HG02852 (cell line): ENCODE data around the gene TMEM208.

ENCODE experiments used
- ATAC-seq: cut with Tn5 transposase; IDR thresholded peaks from one replicate; pipeline ENCODE4 v1.9.1; 2021; ENCODE audit warnings: mild to moderate bottlenecking, moderate library complexity; ENCODE audit not compliant: unreplicated experiment

Gene TMEM208

DNA sequence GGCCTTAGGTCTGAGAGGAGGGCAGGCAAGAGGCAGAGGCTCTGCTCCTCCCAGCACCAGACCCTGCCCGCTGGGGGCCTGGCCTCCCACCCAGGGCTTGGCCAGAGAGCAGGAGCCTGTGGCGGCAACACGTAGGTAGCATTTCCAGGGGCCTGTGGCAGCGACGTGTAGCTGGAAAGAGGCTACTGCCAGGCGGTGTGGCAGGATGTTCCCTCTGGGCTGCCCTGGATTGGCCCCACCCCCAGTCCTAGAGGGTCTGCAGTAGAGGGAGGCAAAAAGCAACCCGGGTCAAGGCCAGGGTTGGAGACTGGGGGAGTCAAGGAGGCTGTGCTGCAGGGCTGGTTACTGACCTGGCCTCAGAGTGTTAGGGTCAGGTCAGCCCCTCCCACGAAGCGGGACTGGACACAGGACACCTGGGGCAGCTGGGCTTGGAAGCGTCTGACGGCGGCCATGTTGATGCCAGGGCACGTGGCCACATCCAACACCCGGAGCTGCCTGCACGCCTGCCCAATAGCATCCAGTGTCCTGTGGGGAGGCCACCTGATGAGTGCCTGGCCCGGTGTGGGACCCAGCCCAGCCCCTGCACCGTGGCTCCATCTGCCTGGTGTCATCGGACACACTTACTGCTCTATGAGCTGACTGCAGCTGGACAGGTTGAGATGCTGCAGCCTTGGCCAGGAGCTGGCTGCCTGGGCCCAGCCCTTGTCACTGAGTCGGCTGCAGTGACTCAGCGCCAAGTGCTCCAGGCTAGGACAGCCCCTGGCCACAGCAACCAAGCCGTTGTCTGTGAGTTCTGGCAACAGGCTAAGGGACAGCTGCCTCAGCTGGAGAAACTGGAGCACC lies 19.5 kb upstream of the TMEM208 start:
- ATAC-seq, result no peak

DNA sequence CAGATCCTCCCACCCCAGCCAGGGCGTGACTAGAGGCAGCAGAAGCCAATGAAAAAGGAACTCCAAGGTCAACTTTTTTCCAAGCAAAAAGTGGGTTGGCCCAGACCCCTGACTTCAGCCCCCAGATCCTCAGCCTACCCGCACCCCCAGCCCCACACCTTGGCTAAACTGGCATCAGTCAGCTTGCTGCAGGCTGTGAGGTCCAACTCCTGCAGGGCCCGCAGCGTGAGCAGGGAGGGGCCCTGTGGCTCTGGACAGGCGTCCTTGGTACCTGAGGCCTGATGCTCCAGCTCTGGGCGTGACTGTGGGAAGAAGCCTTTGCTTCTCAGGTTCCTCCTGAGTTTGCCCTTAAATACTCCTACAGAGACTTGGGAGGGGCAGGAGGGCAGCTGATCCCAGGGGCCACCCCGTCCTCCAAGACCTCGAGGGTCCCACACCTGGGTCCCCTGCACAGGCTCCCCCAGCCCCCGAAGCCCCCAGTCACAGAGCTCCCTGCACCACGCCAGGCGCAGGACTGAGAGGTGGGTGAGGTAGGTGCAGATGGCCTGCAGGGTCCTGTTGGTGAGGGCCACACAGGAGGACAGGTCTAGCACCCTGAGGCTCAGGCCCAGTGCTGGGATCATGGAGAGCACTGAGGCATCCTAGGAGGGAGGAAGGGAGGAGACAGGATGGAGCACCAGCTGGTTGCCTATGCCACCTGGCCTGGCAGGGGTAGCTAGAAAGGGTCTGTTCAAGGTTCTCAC lies 18.6 kb upstream of the TMEM208 start:
- no peak for ATAC-seq

DNA sequence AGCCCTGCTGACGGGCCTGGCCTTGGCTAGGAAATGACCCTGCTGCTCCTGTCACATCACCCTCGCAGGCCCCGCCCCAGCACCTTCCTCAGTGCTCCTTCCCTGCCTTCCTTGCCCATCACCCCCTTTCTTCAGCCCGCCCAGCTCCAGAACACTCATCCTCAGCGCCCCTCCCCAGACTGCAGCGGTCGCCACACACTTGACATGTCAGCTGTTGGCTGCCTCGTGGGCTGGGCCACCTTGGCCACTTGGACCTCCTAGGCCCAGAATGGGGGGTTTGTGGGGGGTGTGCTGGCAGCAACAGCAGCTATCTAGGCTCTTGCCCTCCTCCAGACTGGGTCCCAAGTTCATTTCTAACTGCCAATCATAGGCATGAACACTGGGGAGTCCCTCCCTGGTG lies 17.4 kb upstream of the TMEM208 start:
- ATAC-seq, result no peak

DNA sequence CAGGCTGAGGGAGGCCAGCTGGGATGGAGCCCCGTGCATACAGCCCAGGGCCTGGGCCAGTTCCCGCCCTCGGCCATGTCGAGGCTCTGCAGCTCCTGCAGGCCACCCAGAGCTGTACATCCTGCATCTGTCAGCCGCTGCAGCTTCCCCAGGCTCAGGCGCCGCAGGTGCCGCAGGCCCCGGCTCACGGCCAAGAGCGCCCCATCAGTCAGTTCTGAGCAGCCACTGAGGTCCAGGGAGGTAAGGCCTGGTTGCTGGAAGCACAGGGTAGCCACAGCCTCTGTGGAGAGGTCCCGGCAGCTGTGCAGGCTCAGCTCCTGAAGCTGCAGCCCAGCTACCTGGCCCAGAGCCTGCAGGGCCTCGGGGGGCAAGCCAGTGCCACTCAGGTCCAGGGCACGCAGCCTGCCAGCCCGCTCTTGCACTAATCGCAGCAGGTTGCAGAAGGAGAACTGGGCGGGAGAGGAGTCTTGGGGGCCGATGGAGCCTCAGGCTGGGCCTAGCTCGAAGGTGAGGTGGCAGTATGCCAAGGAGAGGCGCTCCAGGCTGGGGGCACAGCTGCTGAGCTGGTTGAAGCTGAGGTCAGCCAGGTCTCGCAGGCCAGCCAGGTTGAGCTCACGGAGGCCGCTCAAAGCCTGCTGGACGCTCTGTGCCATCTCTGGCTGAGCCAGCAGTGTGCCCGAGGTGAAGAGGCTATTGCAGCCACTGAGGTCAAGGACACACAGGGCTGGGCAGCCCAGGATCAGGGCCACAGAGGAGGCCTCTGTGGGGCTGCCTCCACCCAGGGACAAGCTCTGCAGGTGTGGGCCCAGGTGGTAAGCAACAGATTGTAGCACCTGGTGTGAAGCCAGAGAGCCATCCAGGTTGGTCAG lies 16.6 kb upstream of the TMEM208 start:
- no peak for ATAC-seq

DNA sequence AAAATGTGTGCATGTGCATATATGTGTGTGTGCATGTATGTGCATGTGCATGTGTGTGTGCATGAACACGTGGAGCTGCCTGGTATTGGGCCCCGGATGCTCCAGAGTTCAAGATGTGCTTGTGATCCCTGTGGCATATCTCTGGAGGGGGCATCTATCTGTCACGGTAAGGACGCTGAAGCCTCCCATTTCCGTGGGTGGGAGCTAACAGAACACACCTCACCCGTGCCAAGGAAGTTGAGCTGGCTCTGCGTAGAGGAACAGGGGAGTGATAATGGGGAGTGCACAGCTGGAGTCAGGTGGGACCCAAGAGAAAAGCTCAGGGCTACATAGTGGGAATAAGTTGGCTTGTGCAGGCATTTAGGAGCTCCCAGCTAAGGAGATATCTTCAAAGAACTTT lies 15.3 kb upstream of the TMEM208 start:
- no peak for ATAC-seq

DNA sequence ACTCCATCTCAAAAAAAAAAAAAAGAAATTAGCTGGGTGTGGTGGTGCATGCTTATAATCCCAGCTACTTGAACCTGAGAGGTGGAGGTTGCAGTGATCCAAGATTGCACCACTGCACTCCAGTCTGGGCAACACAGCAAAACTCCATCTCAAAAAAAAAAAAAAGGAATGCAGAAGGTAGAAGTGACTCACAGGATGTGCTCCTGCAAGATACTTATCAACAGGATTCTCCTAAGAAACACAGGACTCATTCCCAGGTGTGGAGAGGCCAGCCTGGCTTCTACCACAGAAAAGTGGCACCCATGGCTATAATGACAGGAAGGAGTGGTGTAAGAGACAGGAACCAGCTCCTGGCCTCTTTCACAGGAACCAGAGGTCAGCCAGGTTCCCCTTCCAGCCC lies 14.2 kb upstream of the TMEM208 start:
- ATAC-seq, result no peak

DNA sequence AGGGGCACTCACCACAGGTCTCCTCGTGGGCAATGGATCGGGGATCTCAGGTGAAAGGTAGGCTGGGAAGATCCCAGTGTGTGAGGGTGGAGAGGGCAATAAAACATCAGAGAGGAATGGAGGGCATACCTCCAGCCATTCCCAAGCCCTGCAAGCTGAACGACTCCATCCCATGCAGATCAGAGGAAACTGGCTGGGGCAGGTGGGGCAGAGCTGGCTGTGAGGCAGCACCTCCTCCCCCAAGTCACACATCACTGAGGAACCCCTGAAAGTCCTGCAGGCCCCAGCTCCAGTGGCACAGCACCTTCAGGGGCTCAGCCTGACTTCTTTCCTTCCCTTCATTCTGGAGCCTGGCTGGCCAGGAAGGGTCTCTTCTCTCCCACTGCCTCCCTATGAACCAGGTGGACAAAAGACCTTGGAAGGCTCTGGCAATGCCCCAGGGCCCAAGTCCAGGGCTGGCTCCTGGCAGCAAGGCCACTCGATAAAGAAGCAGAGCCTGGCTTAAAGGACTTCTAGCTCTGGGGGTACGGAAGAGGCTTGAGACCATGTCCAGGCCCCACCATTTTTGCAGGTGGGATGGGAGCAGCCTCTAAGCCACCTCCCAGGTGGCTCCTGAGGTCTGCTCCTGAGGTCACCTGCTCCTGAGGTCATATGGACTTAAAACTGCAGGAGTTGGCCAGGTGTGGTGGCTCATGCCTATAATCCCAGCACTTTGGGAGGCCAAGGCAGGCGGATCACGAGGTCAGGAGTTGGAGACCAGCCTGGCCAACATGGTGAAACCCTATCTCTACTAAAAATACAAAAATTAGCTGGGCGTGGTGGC lies 13.5 kb upstream of the TMEM208 start:
- no peak for ATAC-seq

DNA sequence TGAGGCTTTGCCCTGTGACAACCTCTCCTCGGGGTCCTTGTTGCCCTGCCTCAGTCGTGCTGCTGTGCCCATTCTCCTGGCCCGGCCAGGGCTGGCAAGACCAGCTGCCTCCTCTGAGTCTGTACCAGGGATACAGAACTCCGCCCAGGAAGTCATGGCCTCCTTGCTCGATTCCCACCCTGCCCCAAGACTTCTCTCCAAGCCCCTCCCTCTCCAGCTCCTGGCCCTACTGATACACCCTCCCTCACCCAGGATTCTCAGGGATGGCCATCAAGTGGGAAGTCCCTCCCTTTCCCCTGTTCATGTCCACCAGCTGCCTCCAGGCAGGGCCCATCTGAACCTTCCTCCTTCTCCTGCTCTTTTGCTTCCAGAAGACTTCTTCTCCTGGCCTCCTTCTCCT lies 11.2 kb upstream of the TMEM208 start:
- no peak for ATAC-seq

DNA sequence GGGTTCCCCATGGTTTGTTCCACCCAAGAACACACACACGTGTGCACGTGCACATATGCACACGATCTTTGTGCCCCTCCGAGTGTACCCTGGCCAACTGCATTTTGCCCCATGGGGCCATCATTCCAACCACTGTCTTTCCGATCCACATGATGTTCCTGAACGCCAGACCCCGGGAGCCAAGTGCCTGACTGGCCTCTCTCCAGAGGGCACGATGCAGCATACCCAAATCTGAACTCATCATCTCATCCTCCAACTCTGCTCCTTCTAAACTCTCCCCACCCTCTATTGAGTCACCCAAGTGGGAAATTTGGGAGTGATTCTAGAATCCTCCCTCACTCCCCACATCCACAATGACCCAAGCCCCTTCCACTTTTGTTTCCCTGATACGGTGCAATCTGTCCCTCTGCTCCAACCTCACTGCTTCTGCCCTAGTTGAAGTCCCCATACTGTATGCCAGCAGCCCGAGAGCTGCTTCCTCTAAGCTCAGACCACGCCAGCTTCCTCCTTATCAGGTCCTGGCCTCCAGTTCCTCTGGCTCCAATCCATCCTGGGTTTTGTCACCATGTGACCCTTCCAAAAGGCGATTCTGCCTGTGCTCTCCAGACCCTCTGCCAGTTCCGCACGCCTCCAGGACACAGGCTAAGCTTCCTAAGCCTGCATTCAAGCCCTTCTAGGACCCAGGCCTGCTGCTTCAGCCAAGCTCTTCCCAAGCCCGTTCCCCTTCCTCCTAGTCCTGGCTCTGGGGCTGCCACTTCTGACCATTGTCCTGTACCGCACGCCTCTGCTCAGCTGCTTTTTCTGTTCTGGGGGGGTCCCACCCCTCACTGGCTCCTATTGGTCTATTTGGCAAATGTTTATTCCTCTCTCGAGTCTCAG lies 10.1 kb upstream of the TMEM208 start:
- no peak for ATAC-seq

DNA sequence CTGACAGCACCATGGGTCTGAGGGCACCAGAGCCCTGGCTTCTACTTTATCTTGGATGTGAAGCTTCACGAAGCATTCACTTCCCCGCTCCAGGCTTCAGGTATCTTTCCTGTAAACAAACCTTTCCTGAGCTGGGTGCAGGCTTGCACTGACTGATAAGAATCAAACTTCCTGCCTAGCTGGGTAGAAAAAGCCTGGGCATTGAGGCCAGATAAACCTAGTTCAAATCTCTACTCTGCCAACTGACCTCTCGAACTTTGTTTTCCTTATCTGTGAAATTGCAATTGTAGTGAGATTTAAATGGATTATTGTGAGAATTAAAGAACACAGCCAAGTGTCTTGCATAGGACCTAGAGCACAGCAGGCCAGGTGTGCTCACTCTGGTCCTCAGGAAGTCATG lies 2.9 kb upstream of the TMEM208 start:
- ATAC-seq, result no peak

DNA sequence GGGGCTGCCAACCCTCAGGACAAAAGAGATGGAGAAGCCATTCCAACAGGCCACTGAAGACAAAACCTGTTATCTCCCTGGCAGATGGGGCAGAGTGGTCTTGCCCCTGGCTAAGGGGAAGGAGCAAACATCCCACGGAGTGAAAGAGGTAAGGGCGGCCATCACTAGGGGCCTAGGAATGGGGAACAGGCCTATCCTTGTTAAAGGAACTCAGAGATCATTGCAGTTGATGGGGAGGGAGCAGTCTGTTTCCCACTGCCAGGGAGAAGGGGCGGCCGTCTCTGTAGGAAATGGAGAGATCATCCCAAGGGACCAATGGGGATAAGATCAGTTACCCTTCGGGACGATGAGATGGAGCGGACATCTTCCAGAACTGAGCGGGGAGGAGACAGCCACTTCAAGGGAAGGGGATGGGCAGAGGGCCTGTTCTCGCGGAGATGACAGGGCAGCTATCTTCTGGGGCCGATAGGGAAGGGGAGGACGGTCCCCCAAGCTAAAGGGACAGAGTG lies 581 bp upstream of the TMEM208 start:
- ATAC-seq, result no peak

DNA sequence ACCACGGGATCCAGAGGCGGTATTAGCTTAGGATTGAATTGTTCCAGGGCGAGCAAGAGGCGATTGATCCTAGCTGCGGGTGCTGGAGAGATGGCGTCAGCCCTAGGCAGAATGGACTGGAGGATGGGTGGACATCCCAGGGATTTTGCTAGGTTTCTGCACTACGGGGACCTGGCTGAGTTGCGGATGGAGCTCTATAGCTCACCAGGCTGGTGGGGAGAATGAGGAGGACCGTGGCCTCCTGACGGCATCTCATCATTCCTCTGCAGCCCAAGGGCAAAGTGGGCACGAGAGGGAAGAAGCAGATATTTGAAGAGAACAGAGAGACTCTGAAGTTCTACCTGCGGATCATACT lies 614 bp downstream of the TMEM208 start:
- no peak for ATAC-seq

DNA sequence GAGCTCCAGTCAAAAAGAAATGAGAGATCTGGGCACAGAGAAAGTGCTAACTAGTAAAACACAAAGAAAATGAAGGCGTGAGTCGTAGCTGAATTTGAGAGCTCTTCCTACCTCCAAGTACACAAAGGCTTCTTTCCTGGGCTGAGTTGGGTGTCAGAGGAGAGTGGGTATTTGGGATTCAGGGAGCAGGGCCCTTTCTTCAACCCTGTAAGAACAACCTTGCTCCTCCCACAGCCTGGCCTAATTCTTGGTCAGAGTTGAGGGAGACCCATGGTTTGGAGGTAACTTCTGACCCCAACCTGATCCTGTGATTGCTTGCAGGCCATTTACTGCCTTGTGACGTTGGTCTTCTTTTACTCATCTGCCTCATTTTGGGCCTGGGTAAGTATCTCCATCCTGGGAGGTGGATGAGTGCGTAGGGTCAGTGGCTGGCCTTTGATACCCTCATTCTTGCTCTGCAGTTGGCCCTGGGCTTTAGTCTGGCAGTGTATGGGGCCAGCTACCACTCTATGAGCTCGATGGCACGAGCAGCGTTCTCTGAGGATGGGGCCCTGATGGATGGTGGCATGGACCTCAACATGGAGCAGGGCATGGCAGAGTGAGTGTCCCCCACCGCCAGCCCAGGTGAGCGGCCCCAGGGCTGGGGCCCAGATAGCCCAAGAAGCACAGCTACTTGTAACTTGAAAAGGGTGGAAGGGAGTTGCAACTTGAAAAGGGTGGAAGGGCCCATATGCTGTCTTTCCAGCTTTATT lies 1.3 kb downstream of the TMEM208 start:
- ATAC-seq, result no peak

DNA sequence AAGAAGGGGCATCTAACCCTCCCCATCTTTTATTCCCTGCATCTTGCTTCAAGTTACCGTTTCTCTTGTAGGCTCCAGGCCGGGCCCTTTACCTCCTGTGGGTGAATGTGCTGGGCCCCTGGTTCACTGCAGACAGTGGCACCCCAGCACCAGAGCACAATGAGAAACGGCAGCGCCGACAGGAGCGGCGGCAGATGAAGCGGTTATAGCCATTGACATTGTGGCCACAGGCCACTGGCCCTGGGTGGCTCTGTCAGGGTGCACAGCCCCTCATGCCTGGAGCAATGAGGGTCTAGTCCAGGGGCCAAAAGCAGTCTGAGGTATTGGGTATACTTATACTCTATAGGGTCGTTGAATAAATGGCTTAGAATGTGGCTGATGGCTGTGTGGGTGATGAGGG lies 2.0 kb downstream of the TMEM208 start:
- no peak for ATAC-seq

DNA sequence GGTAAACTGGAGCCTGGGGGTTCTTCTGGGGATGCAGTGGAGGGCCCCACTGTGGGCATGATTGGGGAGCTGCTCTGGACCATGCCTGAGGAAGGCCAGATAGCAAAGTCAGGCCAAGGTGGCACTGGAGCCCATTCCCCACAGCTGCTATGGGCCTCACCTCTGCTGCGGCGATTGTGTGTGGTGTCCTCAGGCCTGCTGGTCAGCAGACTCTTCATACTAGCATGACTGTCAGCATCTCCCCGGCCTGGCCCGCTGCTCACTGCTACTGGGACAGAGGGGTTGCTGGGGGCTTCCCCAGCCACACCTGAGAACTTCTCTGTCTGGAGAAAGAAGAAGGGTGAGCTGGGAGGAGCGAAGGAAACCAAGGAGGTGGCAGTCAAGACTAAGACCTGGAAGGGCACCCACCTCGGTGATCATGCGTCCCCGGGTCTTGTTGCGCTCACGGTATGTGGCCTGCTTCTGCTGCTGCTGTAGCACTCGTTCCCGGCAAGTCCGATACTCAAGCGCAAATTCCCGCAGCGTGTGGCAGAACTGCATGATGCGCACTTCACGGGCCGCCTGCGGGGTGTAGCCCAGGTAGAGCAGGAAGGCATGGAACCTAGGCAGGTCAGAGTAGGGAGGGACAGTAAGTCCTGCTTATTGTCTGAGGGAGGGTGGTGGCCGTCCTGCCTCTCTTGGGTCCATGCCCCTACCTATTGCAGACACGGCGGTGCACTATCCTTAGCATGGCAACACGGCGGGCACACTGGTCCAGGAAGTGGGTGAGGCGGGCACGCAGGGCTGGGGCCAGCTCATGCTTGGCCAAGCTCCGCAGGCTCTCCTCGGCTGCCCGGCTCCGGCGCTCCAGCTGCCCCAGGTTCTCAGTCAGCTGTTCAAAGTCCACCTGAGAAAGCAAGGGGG lies 3.2 kb downstream of the TMEM208 start:
- ATAC-seq, result no peak

DNA sequence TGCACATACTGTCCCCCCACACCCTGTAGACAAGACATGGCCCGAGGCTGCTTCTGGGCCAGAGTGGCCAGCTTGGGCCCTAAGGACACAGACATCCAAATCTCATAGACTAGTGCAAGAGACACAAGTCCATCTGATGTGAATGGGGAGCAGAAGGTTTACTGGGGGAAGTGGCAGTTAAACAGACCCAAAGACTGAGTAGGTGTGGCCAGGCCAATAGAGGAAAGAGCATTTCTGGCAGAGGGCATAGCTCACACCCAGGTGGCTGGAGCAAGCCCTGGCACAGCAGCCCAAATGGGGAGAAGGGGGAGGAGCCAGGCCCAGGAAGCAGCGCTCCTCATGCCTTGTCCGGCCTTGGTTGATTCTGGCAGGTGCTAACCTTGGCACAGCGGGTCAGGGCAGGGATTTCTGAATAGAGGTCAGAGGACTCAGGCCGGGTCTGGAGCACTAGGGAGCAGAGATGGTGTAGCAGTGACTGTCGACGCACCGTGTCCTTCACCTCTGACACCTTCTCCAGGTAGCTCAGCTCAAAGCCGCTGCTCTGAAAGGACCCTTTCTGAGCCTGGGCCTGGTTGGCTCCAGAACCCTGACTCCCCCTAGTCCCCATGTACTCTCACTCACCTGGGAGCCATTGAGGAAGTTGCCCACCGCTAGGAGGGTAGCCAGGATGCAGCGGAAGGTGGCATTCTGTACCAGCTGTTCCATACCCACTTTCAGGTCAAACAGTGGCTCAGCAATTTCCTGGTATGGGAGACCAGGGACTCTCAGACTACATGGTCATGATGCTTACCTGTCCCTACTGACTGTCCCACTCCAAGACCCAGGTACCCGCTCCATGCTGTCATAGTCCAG lies 4.1 kb downstream of the TMEM208 start:
- ATAC-seq, result no peak

DNA sequence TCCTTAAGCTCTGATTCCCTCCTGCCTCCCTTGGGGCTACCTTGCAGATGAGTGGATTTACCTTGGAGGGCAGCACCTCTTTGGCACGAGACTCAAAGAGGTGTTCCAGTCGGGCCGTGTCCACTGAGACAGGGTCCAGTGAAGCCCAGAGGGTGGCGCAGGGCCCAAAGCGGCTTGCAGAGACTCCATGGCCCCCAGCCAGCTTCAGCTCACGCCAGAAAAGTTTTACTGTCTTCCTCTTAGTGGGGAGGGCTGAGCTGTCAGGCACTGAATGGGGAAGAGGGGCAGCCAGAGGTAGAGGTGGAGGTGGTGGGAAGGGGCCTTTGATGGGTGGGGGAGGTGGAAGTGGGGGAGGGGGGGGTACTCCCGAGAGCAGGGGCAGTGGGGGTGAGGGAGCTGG lies 6.7 kb downstream of the TMEM208 start:
- no peak for ATAC-seq
